CMK (cell line): Measurements from ENCODE around the gene TLR5.

Experiments used
- DNase-seq: peaks from one replicate; pipeline ENCODE4 v3.0.0-alpha.2; 2010; ENCODE audit warnings: low read depth

Gene TLR5

GRCh38 chr1:223150443-223150842, 7.4 kb upstream of the TLR5 start:
- no peak for DNase-seq

DNA sequence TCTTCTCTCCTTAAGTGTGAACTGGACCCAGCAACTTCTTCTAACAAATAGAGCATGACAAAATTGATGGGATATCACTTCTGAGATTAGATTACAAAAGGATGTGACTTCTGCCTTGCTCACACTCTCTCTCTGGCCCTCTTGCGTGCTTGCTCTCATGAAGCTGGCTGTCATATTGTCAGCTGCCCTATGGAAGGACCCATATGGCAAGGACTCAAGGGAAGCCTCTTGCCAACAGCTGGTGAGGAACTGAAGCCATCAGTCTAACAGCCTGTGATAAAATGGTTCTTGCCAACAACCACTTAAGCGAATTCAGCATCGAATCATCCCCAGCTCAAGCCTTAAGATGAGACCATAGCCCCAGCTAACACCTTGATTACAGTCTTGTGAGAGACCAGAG, 4.8 kb upstream of the TLR5 start:
- DNase-seq = no peak

- no peak for DNase-seq
These were observed 4.4 kb upstream of the TLR5 start for GRCh38 chr1:223147409-223147808.

GRCh38 chr1:223146745-223147144, 3.7 kb upstream of the TLR5 start:
- DNase-seq = no peak

- no peak for DNase-seq
These were observed 1.9 kb upstream of the TLR5 start for GRCh38 chr1:223144914-223145313.

DNA sequence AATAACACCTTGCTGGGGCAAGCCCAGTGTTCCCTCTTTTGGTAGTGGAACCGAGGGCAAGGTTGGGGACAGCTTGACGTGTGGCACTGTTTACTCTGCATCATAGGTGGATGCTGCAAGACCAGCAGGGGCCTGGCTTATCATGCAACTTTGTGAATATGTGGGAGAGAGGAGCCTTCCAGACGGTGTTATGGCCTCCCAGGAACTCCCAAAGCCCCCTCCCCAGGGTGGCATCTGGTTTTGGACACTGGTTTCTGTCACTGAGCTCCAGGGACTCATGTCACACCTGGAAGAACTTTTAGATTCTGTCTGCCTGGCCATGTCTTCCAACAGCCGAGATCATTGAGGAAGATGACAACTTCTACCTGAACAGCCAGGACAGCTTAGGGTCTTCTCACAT, 1.4 kb upstream of the TLR5 start:
- no peak for DNase-seq

- DNase-seq = no peak
These were observed 645 bp upstream of the TLR5 start for GRCh38 chr1:223143537-223144248.

DNA sequence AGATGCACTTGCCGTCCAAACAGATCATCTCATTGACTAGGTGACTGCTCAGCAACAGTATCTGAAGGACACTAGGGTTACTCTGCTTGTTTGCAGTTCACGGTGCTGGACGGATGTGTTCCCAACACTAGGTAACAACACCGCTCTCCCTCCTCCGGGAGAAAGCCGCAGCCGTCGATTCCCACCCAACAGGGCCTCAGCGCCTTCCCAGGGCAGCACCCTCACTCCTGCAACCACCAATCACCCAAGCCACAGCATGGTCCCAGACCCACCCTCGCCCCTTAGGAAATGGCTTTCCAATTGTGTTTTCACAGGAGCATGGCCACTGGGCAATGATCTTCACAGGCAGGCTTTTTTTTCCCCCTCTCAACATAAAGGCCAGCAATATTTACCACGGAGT, 779 bp downstream of the TLR5 start:
- no peak for DNase-seq

- no peak for DNase-seq
These were observed 2.2 kb downstream of the TLR5 start for GRCh38 chr1:223140611-223141405.

DNA sequence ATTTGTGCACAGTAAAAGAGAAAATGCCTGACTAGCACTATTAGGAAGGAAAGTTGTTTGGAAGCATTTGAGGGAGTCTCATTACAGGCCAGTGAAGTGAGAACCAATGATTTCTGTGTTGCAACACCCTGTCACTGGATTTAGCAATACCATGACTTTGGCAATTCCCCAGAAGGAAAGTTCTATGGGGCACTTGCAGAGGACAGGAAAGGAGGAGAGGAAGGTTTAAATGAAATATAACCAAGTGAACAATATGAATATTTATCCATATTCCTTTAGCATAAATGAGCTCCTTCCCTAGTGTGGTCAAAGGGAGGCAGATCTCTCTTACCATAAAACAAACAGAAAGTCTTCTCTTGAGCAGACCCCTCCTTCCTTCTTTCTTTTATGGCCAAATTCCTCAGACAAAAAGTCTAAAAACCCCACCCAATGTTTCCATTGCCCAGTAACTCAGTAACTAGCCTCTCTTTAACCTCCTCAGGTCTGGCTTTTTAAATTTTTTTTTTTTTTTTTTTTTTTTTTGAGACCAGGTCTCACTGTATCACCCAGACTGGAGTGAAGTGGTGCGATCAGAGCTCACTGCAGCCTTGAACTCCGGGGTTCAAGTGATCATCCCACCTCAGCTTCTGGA, 5.5 kb downstream of the TLR5 start:
- no peak for DNase-seq

- DNase-seq = no peak
These were observed 7.0 kb downstream of the TLR5 start for GRCh38 chr1:223136086-223136485.

DNA sequence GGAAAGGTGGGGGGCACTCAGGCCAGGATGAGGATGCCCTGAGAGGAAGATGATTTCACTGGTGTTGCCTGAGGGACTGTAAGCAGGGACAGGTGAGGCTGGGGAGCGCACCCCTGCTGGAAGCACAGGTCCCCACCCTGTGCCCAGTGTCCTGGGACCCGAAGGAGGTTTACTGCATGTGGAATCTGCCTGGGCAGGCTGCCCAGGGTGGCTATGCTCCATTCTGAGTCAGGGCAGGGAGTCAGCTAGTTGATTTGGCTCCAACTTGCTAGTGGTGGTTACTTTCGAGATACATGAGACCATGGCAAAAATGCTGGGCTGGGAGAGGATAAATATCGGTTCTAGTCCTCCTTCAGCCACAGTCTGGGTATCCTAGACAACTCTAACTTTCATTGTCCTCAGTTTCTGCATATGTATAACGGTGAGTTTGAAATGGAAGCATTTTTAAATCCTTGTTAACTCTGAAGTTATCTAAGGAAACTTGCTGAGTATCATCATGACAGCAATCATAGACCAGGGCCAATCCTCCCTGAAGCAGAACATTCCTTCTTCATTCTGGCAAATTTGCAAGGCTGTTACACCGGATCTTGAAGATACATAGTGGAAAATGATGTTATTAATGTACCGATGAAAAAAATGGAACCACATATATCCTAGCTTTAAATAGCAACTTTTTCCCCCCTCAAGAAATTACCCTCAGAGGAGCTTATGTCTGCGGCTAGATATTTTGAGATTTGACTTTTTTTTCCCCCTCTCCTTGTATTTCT, 7.7 kb downstream of the TLR5 start:
- DNase-seq = no peak

GRCh38 chr1:223133824-223134435, 9.1 kb downstream of the TLR5 start:
- peak; percentile 63 for DNase-seq

GRCh38 chr1:223133306-223133823, 9.7 kb downstream of the TLR5 start:
- no peak for DNase-seq

GRCh38 chr1:223129229-223129901, 13.7 kb downstream of the TLR5 start:
- DNase-seq = peak; percentile 21

DNA sequence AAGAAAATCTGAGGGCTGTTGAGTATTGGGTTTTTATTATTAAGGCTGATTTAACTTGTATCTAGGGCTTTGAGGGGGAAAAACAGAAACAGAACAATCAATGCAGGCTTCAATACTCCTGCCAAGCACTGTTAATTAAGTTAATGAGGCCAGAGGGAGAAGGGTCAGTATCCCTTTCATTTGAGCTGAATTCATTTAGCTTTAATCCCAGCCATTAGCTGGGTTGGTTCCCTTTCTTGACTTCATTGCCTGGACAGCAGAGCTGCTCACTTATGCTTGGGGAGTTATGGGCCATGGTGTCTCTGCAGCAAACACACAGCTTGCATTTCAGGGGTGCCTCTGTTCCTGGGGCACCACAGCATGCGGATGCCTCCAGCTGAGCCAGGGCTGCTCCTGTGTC, 16.3 kb downstream of the TLR5 start:
- DNase-seq = no peak

DNA sequence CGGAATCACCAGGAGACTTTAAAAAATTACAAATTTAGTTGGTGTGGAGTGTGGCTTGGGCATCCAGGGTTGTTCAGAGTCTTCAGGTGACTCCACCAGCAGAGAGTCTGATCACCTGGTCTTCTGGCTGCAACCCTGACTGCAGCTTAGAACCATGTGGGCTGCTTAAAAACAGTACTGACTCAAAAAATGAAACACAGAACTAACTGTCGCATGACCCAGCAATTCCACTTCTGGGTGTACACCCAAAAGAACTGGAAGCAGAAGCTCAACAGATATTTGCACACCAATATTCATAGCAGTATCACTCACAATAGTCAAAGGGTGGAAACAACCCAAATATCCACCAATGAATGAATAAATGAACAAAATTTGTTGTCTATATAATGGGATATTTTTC, 17.3 kb downstream of the TLR5 start:
- no peak for DNase-seq

GRCh38 chr1:223123011-223123610, 19.9 kb downstream of the TLR5 start:
- no peak for DNase-seq

GRCh38 chr1:223118418-223118817, 24.6 kb downstream of the TLR5 start:
- no peak for DNase-seq

DNA sequence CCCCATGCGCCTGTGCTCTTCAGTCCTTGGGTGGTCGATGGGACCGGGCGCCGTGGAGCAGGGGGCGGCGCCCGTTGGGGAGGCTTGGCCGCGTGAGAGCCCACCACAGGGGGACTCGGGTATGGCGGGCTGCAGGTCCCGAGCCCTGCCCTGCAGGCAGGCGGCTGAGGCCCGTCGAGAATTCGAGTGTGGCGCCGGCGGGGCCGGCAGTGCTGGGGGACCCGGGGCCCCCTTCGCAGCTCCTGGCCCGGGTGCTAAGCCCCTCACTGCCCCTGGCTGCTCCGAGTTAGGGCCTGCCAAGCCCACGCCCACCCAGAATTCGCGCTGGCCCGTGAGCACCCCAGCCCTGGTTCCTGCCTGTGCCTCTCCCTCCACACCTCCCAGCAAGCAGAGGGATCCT, 26.1 kb downstream of the TLR5 start:
- no peak for DNase-seq

GRCh38 chr1:223114871-223115270, 28.2 kb downstream of the TLR5 start:
- DNase-seq = no peak
